B cell (primary cell): ENCODE measurements around the gene CLDN2.
"Not testable (repeated sequence)": the region's sequence is repeated elsewhere in the genome, so short reads cannot be mapped to it uniquely, and the experiment has no call there.

Experiments
- EZH2 ChIP-seq: IDR thresholded peaks from 2 replicates; pipeline ENCODE4 v1.6.1; 2012; ENCODE audit warnings: borderline replicate concordance, low read depth, mild to moderate bottlenecking, moderate library complexity, low read length; ENCODE audit not compliant: insufficient read depth, poor library complexity, severe bottlenecking
- TF ChIP-seq, protein P1 (sequence below): fragments of 200-600 bp; IDR thresholded peaks from one replicate; pipeline ENCODE4 v1.8.0; 2022; ENCODE audit warnings: antibody characterized with exemption, mild to moderate bottlenecking

DNA sequence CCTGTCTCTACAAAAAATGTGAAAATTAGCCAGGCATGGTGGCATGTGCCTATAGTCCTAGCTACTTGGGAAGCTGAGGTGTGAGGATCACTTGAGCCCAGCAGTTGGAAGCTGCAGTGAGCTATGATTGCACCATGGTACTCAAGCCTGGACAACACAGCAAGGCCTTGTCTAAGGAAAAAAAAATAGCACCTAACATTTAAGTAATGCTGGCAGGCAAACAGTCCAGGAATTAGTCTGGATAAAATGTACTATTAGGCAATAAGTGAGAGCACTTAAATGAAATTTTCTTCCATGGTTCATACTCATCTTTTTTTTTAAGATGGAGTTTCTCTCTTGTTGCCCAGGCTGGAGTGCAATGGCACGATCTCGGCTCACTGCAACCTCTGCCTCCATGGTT, 47.4 kb upstream of the CLDN2 start:
- TF ChIP-seq, protein P1, sequence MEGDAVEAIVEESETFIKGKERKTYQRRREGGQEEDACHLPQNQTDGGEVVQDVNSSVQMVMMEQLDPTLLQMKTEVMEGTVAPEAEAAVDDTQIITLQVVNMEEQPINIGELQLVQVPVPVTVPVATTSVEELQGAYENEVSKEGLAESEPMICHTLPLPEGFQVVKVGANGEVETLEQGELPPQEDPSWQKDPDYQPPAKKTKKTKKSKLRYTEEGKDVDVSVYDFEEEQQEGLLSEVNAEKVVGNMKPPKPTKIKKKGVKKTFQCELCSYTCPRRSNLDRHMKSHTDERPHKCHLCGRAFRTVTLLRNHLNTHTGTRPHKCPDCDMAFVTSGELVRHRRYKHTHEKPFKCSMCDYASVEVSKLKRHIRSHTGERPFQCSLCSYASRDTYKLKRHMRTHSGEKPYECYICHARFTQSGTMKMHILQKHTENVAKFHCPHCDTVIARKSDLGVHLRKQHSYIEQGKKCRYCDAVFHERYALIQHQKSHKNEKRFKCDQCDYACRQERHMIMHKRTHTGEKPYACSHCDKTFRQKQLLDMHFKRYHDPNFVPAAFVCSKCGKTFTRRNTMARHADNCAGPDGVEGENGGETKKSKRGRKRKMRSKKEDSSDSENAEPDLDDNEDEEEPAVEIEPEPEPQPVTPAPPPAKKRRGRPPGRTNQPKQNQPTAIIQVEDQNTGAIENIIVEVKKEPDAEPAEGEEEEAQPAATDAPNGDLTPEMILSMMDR = not testable (repeated sequence)
- not testable (repeated sequence) for TF ChIP-seq EZH2
